ENCODE measurements around the gene SLC38A1.

- TF ChIP-seq ARNTL (CRISPR knock-in tag; IDR thresholded peaks at IDR 0.05; ENCODE audit: borderline replicate concordance, low read depth) (no peak), CREB5 (CRISPR knock-in tag; IDR thresholded peaks at IDR 0.05; ENCODE audit: low read depth) (no peak), PATZ1 (CRISPR knock-in tag; IDR thresholded peaks at IDR 0.05; ENCODE audit: borderline replicate concordance) (no peak), ZFP30 (CRISPR knock-in tag; IDR thresholded peaks at IDR 0.05) (no peak), ZC3H10 (CRISPR knock-in tag; IDR thresholded peaks at IDR 0.05) (no peak), ZNF565 (CRISPR knock-in tag; conservative IDR thresholded peaks at IDR 0.05; ENCODE audit: low read depth) (no peak), ESRRG (CRISPR knock-in tag; IDR thresholded peaks at IDR 0.05) (no peak), CSRNP3 (CRISPR knock-in tag; IDR thresholded peaks at IDR 0.05) (no peak)
These were observed 80.7 kb downstream of the SLC38A1 start for GRCh38 chr12:46188170-46188569.
